Nephron progenitor cell (in vitro differentiated cells): ENCODE measurements around the gene ERC1.
"Not testable (repeated sequence)": the region's sequence is repeated elsewhere in the genome, so short reads cannot be mapped to it uniquely, and the experiment has no call there.

Source experiments
- DNase-seq: peaks from one replicate; pipeline ENCODE4 v3.0.0; 2021
- H3K27ac Mint-ChIP-seq: 2 replicates; pipeline ENCODE4 v1.8.0; 2021; ENCODE audit warnings: mild to moderate bottlenecking, moderate library complexity, mixed read lengths
- H3K27me3 Mint-ChIP-seq: 2 replicates; pipeline ENCODE4 v1.8.0; 2021; ENCODE audit warnings: mild to moderate bottlenecking, low read depth, mixed read lengths; ENCODE audit not compliant: poor library complexity
- H3K36me3 Mint-ChIP-seq: 2 replicates; pipeline ENCODE4 v1.8.0; 2021; ENCODE audit warnings: low read depth, mixed read lengths
- H3K4me1 Mint-ChIP-seq: 2 replicates; pipeline ENCODE4 v1.8.0; 2021; ENCODE audit warnings: mixed read lengths
- H3K4me3 Mint-ChIP-seq: 2 replicates; pipeline ENCODE4 v1.8.0; 2021; ENCODE audit warnings: mild to moderate bottlenecking, moderate library complexity, mixed read lengths
- H3K9me3 Mint-ChIP-seq: 2 replicates; pipeline ENCODE4 v1.8.0; 2021; ENCODE audit warnings: mild to moderate bottlenecking, moderate library complexity, mixed read lengths
- CTCF ChIP-seq: fragments of 200-600 bp; sonication (generic); IDR thresholded peaks from 2 replicates; pipeline ENCODE4 v1.5.0; 2021; ENCODE audit warnings: antibody characterized with exemption

Gene ERC1

GRCh38 chr12:1313906-1314305 lies 322.9 kb downstream of the ERC1 start:
- H3K4me3 Mint-ChIP-seq: no peak overlapping the region
- H3K36me3 Mint-ChIP-seq: peaks cover 51% of the 10 kb centered on the region
- no peaks in the 10 kb centered on the region for H3K27me3 Mint-ChIP-seq
- TF ChIP-seq CTCF: no peak
- peaks cover 20% of the 10 kb centered on the region for H3K9me3 Mint-ChIP-seq
- H3K4me1 Mint-ChIP-seq: peaks cover 44% of the 10 kb centered on the region
- DNase-seq: no peak
- no peak overlapping the region for H3K27ac Mint-ChIP-seq

GRCh38 chr12:1314523-1314922 lies 323.5 kb downstream of the ERC1 start:
- no peak for TF ChIP-seq CTCF
- H3K4me3 Mint-ChIP-seq: no peak overlapping the region

GRCh38 chr12:1316991-1317390 lies 326.0 kb downstream of the ERC1 start:
- not testable (repeated sequence) for H3K27ac Mint-ChIP-seq

More at GRCh38 chr12:1314523-1314922, 323.5 kb downstream of the ERC1 start:
- no peak for DNase-seq
- no peaks in the 10 kb centered on the region for H3K27me3 Mint-ChIP-seq
- H3K9me3 Mint-ChIP-seq: peaks cover 20% of the 10 kb centered on the region
- peaks cover 46% of the 10 kb centered on the region for H3K4me1 Mint-ChIP-seq
- H3K27ac Mint-ChIP-seq: no peak overlapping the region
- peaks cover 47% of the 10 kb centered on the region for H3K36me3 Mint-ChIP-seq

GRCh38 chr12:1318327-1319031 lies 327.5 kb downstream of the ERC1 start:
- TF ChIP-seq CTCF: no peak
- Mint-ChIP-seq H3K36me3 (peaks cover 31% of the 10 kb centered on the region), H3K27ac (peak overlapping the region; percentile 60), H3K4me1 (peaks cover 20% of the 10 kb centered on the region), H3K4me3 (no peak overlapping the region), H3K27me3 (no peaks in the 10 kb centered on the region), H3K9me3 (peaks cover 20% of the 10 kb centered on the region)
- DNase-seq: peak; percentile 43

More at GRCh38 chr12:1316991-1317390, 326.0 kb downstream of the ERC1 start:
- Mint-ChIP-seq H3K36me3 (peaks cover 43% of the 10 kb centered on the region), H3K9me3 (peaks cover 20% of the 10 kb centered on the region), H3K4me1 (peaks cover 28% of the 10 kb centered on the region)
- H3K27me3 Mint-ChIP-seq, DNase-seq, H3K4me3 Mint-ChIP-seq: not testable (repeated sequence)

- H3K4me1 Mint-ChIP-seq: peaks cover 20% of the 10 kb centered on the region
- peaks cover 24% of the 10 kb centered on the region for H3K36me3 Mint-ChIP-seq
- H3K27me3 Mint-ChIP-seq: no peaks in the 10 kb centered on the region
- H3K9me3 Mint-ChIP-seq: peaks cover 17% of the 10 kb centered on the region
- H3K4me3 Mint-ChIP-seq: no peak overlapping the region
- peak overlapping the region; percentile 60 for H3K27ac Mint-ChIP-seq
- DNase-seq: no peak
- TF ChIP-seq CTCF: no peak
Measured at GRCh38 chr12:1319212-1319611, 328.2 kb downstream of the ERC1 start.

GRCh38 chr12:1320021-1320420 lies 329.0 kb downstream of the ERC1 start:
- no peak overlapping the region for H3K27ac Mint-ChIP-seq

More at GRCh38 chr12:1320021-1320420, 329.0 kb downstream of the ERC1 start:
- Mint-ChIP-seq H3K4me1 (peaks cover 20% of the 10 kb centered on the region), H3K9me3 (peaks cover 9% of the 10 kb centered on the region), H3K36me3 (peaks cover 16% of the 10 kb centered on the region), H3K4me3 (no peak overlapping the region), H3K27me3 (no peaks in the 10 kb centered on the region)
- DNase-seq: no peak
- TF ChIP-seq CTCF: no peak
